Measurements from ENCODE around the gene PDE7B. TPM values are rescaled to one million over a fixed set of nuclear protein-coding genes. Genes with fewer than 3 reads are reported as not detected.
A peak's percentile ranks its signal among the peaks of the same experiment; 100 is the strongest.

The PDE7B gene
- total and polyA plus RNA-seq, 9 of the 15 experiments (the other 6 are each of a cell fraction or from before 2014, with no cell fraction given), result 0.01 TPM; not detected in 8

DNA sequence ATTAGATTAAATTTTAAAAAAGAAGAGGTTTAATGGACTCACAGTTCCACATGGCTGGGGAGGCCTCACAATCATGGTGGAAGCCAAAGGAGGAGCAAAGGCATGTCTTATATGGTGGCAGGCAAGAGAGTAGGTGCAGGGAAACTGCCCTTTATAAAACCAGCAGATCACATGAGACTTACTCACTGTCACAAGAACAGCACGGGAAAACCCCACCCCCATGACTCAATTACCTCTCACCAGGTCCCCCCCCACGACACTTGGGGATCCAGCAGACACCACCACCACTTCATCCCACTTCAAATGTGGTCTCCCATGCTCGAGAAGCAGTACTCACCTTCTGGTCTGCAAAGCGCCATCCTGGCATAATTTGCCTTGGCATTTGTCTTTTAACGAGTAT is 374.0 kb downstream of the PDE7B start (continued):
- TF ChIP-seq, protein P1, sequence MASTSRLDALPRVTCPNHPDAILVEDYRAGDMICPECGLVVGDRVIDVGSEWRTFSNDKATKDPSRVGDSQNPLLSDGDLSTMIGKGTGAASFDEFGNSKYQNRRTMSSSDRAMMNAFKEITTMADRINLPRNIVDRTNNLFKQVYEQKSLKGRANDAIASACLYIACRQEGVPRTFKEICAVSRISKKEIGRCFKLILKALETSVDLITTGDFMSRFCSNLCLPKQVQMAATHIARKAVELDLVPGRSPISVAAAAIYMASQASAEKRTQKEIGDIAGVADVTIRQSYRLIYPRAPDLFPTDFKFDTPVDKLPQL (IDR thresholded peaks at IDR 0.05; ENCODE audit: extremely low read depth, insufficient read length), result no peak
- no peak for TF ChIP-seq TAF9B (IDR thresholded peaks at IDR 0.05; ENCODE audit: partially characterized antibody)
- TF ChIP-seq, protein P2, sequence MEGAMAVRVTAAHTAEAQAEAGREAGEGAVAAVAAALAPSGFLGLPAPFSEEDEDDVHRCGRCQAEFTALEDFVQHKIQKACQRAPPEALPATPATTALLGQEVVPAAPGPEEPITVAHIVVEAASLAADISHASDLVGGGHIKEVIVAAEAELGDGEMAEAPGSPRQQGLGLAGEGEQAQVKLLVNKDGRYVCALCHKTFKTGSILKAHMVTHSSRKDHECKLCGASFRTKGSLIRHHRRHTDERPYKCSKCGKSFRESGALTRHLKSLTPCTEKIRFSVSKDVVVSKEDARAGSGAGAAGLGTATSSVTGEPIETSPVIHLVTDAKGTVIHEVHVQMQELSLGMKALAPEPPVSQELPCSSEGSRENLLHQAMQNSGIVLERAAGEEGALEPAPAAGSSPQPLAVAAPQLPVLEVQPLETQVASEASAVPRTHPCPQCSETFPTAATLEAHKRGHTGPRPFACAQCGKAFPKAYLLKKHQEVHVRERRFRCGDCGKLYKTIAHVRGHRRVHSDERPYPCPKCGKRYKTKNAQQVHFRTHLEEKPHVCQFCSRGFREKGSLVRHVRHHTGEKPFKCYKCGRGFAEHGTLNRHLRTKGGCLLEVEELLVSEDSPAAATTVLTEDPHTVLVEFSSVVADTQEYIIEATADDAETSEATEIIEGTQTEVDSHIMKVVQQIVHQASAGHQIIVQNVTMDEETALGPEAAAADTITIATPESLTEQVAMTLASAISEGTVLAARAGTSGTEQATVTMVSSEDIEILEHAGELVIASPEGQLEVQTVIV (CRISPR knock-in tag; IDR thresholded peaks at IDR 0.05; ENCODE audit: borderline replicate concordance), result no peak
- TF ChIP-seq NR2C2 (CRISPR knock-in tag; IDR thresholded peaks at IDR 0.05), result no peak
- no peak for TF ChIP-seq NR2C2 (tag; IDR thresholded peaks at IDR 0.05)
- peak; percentile 46; the same call in 1 of the 2 replicates for TF ChIP-seq JUN (IDR thresholded peaks at IDR 0.05; ENCODE audit: borderline replicate concordance, low read depth, low read length)
- no peak for TF ChIP-seq JUN (CRISPR knock-in tag; IDR thresholded peaks at IDR 0.05; ENCODE audit: borderline replicate concordance)
- TF ChIP-seq TOE1 (IDR thresholded peaks at IDR 0.05; ENCODE audit: borderline replicate concordance), result peak; percentile 52; the same call in 1 of the 2 replicates
- no peak for TF ChIP-seq TOE1 (CRISPR knock-in tag; IDR thresholded peaks at IDR 0.05; ENCODE audit: borderline replicate concordance, low read depth)
- TF ChIP-seq POLR2H (tag; IDR thresholded peaks at IDR 0.05; ENCODE audit: low read depth), result peak; percentile 59; the same call in 1 of the 2 replicates
- TF ChIP-seq MEF2A (IDR thresholded peaks at IDR 0.05; ENCODE audit: control insufficient read depth, low read depth, low read length), result no peak
- TF ChIP-seq ZC3H8 (IDR thresholded peaks at IDR 0.05), result no peak
- TF ChIP-seq, protein P3, sequence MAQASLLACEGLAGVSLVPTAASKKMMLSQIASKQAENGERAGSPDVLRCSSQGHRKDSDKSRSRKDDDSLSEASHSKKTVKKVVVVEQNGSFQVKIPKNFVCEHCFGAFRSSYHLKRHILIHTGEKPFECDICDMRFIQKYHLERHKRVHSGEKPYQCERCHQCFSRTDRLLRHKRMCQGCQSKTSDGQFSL (CRISPR knock-in tag; IDR thresholded peaks at IDR 0.05), result no peak; the same call in 1 of the 2 replicates
- TF ChIP-seq, protein P3 (tag; IDR thresholded peaks at IDR 0.05), result peak in 1 of 2 experiments; percentile 59; a peak in 2 of 4 replicates
- TF ChIP-seq, protein P4, sequence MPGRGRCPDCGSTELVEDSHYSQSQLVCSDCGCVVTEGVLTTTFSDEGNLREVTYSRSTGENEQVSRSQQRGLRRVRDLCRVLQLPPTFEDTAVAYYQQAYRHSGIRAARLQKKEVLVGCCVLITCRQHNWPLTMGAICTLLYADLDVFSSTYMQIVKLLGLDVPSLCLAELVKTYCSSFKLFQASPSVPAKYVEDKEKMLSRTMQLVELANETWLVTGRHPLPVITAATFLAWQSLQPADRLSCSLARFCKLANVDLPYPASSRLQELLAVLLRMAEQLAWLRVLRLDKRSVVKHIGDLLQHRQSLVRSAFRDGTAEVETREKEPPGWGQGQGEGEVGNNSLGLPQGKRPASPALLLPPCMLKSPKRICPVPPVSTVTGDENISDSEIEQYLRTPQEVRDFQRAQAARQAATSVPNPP (IDR thresholded peaks at IDR 0.05; ENCODE audit: borderline replicate concordance, insufficient read depth, insufficient read length), result no peak
- no peak for TF ChIP-seq ZFPM2 (CRISPR knock-in tag; IDR thresholded peaks at IDR 0.05)
- TF ChIP-seq, protein P5, sequence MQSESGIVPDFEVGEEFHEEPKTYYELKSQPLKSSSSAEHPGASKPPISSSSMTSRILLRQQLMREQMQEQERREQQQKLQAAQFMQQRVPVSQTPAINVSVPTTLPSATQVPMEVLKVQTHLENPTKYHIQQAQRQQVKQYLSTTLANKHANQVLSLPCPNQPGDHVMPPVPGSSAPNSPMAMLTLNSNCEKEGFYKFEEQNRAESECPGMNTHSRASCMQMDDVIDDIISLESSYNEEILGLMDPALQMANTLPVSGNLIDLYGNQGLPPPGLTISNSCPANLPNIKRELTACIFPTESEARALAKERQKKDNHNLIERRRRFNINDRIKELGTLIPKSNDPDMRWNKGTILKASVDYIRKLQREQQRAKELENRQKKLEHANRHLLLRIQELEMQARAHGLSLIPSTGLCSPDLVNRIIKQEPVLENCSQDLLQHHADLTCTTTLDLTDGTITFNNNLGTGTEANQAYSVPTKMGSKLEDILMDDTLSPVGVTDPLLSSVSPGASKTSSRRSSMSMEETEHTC (IDR thresholded peaks at IDR 0.05), result 0 out of 2 replicates have a peak, but pooled peaks have one; percentile 28
- no peak for TF ChIP-seq BCOR (IDR thresholded peaks at IDR 0.05)
- TF ChIP-seq, protein P6, sequence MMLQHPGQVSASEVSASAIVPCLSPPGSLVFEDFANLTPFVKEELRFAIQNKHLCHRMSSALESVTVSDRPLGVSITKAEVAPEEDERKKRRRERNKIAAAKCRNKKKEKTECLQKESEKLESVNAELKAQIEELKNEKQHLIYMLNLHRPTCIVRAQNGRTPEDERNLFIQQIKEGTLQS (IDR thresholded peaks at IDR 0.05), result peak; percentile 56
- TF ChIP-seq, protein P6 (CRISPR knock-in tag; conservative IDR thresholded peaks at IDR 0.05), result no peak
- peak; percentile 75; the same call in 1 of the 2 replicates for TF ChIP-seq JUND (IDR thresholded peaks at IDR 0.05; ENCODE audit: borderline replicate concordance, low read depth, low read length)
- TF ChIP-seq JUND (tag; IDR thresholded peaks at IDR 0.05; ENCODE audit: borderline replicate concordance, low read depth, low read length), result no peak; the same call in 2 of the 3 replicates
